GM19452 (cell line): ENCODE data around the gene HSFY1.
"Not testable (repeated sequence)": the region's sequence is repeated elsewhere in the genome, so short reads cannot be mapped to it uniquely, and the experiment has no call there.

ENCODE experiments used
- ATAC-seq: cut with Tn5 transposase; IDR thresholded peaks from one replicate; pipeline ENCODE4 v1.9.1; 2021; ENCODE audit not compliant: unreplicated experiment

The HSFY1 gene, protein sequence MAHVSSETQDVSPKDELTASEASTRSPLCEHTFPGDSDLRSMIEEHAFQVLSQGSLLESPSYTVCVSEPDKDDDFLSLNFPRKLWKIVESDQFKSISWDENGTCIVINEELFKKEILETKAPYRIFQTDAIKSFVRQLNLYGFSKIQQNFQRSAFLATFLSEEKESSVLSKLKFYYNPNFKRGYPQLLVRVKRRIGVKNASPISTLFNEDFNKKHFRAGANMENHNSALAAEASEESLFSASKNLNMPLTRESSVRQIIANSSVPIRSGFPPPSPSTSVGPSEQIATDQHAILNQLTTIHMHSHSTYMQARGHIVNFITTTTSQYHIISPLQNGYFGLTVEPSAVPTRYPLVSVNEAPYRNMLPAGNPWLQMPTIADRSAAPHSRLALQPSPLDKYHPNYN

DNA sequence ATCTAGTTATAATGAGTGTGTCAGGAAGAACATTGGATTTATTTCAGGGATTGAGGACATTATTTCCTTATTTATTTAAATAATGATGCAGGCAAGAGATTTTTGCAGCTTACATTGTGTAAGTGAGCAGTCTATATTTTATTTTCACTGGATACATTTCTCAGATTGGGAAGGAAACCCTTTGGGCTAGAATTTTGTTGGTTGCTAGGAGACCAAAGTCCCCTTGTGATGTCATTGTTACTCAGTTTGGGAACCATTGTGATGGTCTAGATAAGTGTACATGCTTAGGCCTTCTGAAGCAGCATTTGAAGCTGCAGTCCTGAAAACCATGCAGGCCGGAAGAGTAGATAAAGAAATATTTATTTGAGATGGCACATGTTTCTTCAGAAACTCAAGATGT is at the start of gene HSFY1:
HSFY1 (plus strand) TSS at position 301 of the 400 bp plus-strand sequence; CDS start at position 369, 68 bp downstream.
- not testable (repeated sequence) for ATAC-seq

DNA sequence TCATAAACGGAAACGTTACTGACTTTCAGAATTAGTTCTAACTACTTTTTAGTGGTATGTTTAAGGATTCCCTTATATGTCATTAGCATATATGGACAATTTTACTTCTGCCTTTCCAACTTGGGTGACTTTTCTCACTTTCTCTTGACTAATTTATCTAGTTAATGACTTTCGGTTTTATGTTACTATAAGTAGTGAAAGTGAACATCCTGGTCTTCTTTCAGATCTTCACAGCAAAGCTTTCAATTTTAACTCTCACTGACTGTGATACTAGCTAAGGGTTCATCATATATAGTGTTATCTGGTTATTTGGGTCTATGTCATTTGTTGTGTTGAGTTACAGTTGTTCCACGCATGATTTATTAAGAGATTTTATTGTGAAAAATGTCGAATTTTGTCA is 42.3 kb upstream of the HSFY1 start:
- ATAC-seq: not testable (repeated sequence)

DNA sequence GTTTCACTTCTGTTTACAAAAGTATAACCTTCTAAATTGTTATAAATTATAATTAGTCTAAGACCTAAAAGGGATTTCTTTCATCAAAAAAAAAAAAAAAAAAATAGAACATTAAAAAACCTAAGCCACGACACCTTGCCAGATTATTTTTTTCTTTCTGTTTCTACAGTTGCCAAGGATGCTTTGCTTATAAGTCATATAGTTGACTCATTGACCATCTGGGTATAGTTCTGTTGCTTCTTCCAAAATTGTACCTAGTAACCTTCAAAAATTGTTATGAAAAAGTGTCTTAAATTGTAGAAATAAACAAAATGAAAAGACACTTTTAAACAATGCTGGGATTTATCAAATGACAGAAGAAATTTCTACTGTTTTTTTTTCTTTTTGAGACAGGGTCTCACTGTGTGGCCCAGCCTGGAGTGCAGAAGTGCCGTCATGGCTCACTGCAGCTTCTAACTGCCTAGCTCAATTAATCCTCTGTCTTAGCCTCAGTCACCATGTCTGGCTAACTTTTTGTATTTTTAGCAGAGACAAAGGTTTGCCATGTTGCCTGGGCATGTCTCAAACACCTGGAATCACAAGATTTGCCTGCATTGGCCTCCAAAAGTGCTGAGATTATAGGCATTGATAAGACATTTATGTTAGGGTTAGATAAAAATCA is 15.4 kb upstream of the HSFY1 start:
- ATAC-seq: not testable (repeated sequence)

DNA sequence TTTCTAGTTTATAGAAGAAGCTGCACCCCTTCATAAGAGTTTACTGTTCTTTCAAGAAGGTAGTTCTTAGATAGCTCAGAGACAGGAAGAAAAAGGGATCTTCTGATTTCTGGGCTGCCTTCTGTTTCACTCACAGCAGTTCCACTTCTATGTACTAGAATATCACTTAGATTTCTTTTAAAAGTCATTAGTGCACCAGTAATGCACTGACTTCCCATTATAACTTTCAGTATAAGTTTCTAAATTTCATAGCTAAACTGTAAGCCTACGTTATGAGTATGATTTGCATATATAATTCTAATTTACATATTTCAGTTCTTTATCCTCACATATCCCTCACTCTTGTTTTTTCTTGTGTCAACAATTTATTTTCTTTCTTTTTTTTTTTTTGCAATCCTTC is 7.6 kb upstream of the HSFY1 start:
- not testable (repeated sequence) for ATAC-seq

DNA sequence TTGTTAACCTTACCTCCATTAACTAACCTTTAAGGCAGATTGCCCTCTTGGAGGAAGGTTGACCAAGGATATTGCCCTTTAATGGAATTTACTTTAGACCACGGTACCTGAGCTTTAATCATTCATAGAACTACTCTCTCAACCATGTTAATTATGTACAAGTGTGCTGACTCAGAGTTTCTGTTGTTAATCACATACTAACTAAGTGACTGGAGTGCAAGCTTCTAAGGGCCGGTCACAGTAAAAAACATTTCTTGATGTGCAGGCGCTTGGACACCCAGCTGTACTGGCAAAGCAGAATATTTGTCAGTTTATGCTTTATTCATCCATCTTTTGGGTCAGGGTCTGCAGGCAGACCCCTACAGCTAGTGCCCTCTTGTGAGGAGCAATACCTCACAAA is 6.6 kb downstream of the HSFY1 start:
- ATAC-seq: not testable (repeated sequence)

DNA sequence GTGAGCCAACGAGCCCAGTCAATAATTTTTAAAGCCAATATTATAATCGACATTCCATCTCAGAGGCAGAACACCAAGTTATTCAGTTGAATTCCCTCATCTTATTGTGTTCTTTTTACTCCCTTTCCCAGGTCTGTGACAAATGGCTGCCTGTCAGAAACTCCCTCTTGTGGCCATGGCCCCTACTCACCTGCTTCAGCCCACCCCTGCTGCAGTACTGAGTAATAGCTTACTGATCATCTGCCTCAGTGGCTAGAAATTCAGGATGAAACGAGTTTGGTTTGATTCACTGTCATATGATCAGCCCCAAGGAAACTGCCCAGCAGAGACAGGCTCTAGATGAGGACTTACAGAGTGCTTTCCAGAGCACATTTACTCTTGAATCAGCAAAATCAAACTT is 19.4 kb downstream of the HSFY1 start:
- ATAC-seq: not testable (repeated sequence)
